Measurements from ENCODE around the gene MRPS18A. TPM values are rescaled to one million over a fixed set of nuclear protein-coding genes. Genes with fewer than 3 reads are reported as not detected.

The MRPS18A gene
- total and polyA plus RNA-seq, 9 of the 15 experiments (the other 6 are each of a cell fraction or from before 2014, with no cell fraction given), result 87.5 to 243 (median 125) TPM

GRCh38 chr6:43639984-43640800, 47.4 kb downstream of the MRPS18A start (continued):
- TF ChIP-seq ARID1B (IDR thresholded peaks at IDR 0.05) (peak; percentile 87), ZBTB8A (IDR thresholded peaks at IDR 0.05; ENCODE audit: partially characterized antibody) (no peak), RAD21 (CRISPR knock-in tag; conservative IDR thresholded peaks at IDR 0.05 in 1 of 2, IDR thresholded peaks at IDR 0.05 in 1 of 2) (no peak; a peak in 1 of 4 replicates), MAFF (IDR thresholded peaks at IDR 0.05; ENCODE audit: low read length) (0 out of 2 replicates have a peak, but pooled peaks have one; percentile 13), ELF2 (CRISPR knock-in tag; IDR thresholded peaks at IDR 0.05) (peak; percentile 72), FOXA3 (CRISPR knock-in tag; conservative IDR thresholded peaks at IDR 0.05 in 1 of 2, IDR thresholded peaks at IDR 0.05 in 1 of 2) (peak in 1 of 2 experiments; percentile 59; a peak in 1 of 4 replicates), ELF4 (CRISPR knock-in tag; IDR thresholded peaks at IDR 0.05) (peak; percentile 87), NFATC3 (IDR thresholded peaks at IDR 0.05) (no peak), ZNF592 (IDR thresholded peaks at IDR 0.05) (peak; percentile 93), RBM22 (IDR thresholded peaks at IDR 0.05; ENCODE audit: low read depth, low read length, poor library complexity, severe bottlenecking) (no peak), CAMTA2 (CRISPR knock-in tag; conservative IDR thresholded peaks at IDR 0.05) (no peak), NRF1 (conservative IDR thresholded peaks at IDR 0.05 in 1 of 2, IDR thresholded peaks at IDR 0.05 in 1 of 2) (no peak), ESRRA (IDR thresholded peaks at IDR 0.05; ENCODE audit: borderline replicate concordance, low read depth) (no peak), ZC3H11A (IDR thresholded peaks at IDR 0.05; ENCODE audit: low read depth, low read length) (no peak), XRCC4 (IDR thresholded peaks at IDR 0.05; ENCODE audit: extremely low read depth, insufficient read depth, insufficient read length) (no peak), CHD1 (IDR thresholded peaks at IDR 0.05; ENCODE audit: low read length) (no peak), KDM5B (IDR thresholded peaks at IDR 0.05; ENCODE audit: insufficient replicate concordance, low read depth, low read length) (no peak), ARID3B (CRISPR knock-in tag; IDR thresholded peaks at IDR 0.05; ENCODE audit: borderline replicate concordance) (no peak), CBFA2T2 (conservative IDR thresholded peaks at IDR 0.05) (peak; percentile 85), NR4A1 (CRISPR knock-in tag; IDR thresholded peaks at IDR 0.05) (0 out of 2 replicates have a peak, but pooled peaks have one; percentile 29), NR4A1 (tag; IDR thresholded peaks at IDR 0.05) (0 out of 2 replicates have a peak, but pooled peaks have one; percentile 35), NFRKB (IDR thresholded peaks at IDR 0.05; ENCODE audit: low read depth) (0 out of 2 replicates have a peak, but pooled peaks have one; percentile 53)
